ENCODE data around the gene PIP5K1C. TPM values are rescaled to one million over a fixed set of nuclear protein-coding genes. Genes with fewer than 3 reads are reported as not detected.
"Not testable (repeated sequence)": the region's sequence is repeated elsewhere in the genome, so short reads cannot be mapped to it uniquely, and the experiment has no call there.

Gene PIP5K1C
- total RNA-seq, 1 donor: 8.4 TPM

DNA sequence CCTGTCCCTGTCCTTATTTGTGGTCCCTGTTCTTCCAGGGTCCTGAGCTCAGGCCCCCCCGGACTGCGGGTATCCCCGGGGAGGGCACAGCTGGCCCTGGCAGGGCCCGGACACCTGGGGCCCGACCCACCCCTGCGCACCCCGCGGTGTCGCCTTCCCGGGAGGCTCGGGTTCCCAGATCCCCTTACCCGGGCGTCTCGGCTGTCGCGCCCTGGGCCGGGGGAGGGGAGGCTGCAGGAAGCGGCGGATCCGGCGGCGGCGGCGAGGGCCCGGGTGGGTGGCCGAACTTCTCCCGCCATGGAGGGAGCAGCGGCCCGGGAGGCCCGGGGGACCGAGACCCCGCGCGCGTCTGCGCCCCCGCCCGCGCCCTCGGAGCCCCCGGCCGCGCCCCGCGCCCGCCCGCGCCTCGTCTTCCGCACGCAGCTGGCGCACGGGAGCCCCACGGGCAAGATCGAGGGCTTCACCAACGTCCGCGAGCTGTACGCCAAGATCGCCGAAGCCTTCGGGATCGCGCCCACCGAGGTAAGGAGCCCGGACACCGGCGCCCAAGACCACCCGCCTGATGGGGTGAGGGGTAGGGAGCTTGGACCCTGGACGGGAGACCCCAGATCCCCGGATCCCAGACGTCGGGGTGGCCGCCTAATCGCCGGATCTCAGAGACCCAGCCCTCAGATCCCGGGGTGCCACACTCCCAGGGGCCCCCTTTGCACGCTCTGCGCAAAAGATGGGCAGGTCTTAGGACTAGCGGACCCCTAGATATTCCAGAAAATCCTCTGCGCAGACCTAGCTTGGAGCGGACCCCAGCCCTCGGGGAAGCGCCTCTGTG is 114.8 kb downstream of the PIP5K1C start, which contains the start of gene GIPC3:
Gene GIPC3, plus strand, starts transcription at position 178 of the 826 bp plus-strand sequence. Its CDS starts 120 bp downstream, at position 298.
- Histone ChIP-seq H3K4me1 (ENCODE audit: insufficient read depth, low read length) (peaks cover 6% of the 10 kb centered on the region), H3K27me3 (ENCODE audit: insufficient read depth, low read length) (peaks cover 3% of the 10 kb centered on the region), H3K9me3 (ENCODE audit: low read depth, low read length) (no peaks in the 10 kb centered on the region), H3K4me3 (ENCODE audit: low read length) (peak within 1 kb of the TSS; percentile 24)

DNA sequence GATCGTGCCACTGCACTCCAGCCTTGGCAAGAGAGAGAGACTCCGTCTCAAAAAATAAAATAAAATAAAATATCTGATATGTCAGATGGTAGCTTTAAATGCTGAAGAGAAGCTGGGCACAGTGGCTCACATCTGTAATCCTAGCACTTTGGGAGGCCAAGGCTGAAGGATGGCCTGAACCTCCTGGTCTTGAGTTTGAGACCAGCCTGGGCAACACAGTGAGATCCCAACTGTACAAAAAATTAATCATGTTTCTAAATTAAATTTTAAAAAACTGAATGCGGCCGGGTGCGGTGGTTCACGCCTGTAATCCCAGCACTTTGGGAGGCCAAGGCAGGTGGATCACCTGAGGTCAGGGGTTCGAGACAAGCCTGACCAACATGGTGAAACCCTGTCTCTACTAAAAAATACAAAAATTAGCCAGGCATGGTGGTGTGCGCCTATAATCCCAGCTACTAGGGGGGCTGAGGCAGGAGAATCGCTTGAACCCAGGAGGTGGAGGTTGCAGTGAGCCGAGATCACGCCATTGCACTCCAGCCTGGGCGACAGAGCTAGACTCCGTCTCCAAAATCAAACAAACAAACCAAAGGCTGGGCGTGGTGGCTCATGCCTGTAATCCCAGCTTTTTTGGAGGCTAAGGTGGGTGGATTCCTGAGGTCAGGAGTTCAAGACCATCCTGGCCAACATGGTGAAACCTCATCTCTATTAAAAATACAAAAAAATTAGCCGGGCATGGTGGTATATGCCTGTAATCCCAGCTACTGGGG is 116.0 kb downstream of the PIP5K1C start:
- H3K4me3 ChIP-seq (ENCODE audit: low read length); H3K9me3 ChIP-seq (ENCODE audit: low read depth, low read length); H3K27me3 ChIP-seq (ENCODE audit: insufficient read depth, low read length); H3K4me1 ChIP-seq (ENCODE audit: insufficient read depth, low read length): not testable (repeated sequence)

DNA sequence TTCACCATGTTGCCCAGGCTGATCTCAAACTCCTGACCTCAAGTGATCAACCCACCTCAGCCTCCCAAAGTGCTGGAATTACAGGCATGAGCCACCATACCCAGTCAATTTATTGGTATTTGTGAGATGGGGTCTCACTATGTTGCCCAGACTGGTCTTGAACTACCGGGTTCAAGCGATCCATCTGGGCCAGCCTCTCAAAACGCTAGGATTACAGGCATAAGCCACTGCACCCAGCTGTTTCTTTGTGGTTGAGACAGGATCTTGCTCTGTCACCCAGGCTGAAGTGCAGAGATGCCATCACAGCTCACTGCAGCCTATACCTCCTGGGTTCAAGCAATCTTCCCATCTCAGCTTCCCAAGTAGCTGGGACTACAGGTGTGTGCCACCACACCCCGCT is 118.5 kb downstream of the PIP5K1C start:
- H3K27me3 ChIP-seq (ENCODE audit: insufficient read depth, low read length); H3K4me1 ChIP-seq (ENCODE audit: insufficient read depth, low read length); H3K4me3 ChIP-seq (ENCODE audit: low read length); H3K9me3 ChIP-seq (ENCODE audit: low read depth, low read length): not testable (repeated sequence)

Other genes starting within 250 kb of the PIP5K1C start
- gene SMIM24, start 219.9 kb downstream of the PIP5K1C start, total RNA-seq: not detected
- gene SMIM44, start 217.0 kb downstream of the PIP5K1C start, total RNA-seq: not detected
- 1.4 TPM for gene DOHH, start 199.8 kb downstream of the PIP5K1C start, total RNA-seq
- gene FZR1, start 194.2 kb downstream of the PIP5K1C start, total RNA-seq: 50.7 TPM
- 0.84 TPM for gene TEKTIP1, start 161.3 kb downstream of the PIP5K1C start, total RNA-seq
- 37.8 TPM for gene MFSD12, start 142.9 kb downstream of the PIP5K1C start, total RNA-seq
- gene HMG20B, start 127.5 kb downstream of the PIP5K1C start, total RNA-seq: 34.7 TPM
- 0.21 TPM for gene GIPC3, start 115.0 kb downstream of the PIP5K1C start, total RNA-seq
- gene TBXA2R, start 93.6 kb downstream of the PIP5K1C start, total RNA-seq: 1.8 TPM
- gene CACTIN, start 73.7 kb downstream of the PIP5K1C start, total RNA-seq: 12.2 TPM
- gene TJP3, start 7.9 kb upstream of the PIP5K1C start, total RNA-seq: 5.7 TPM
- gene APBA3, start 61.2 kb upstream of the PIP5K1C start, total RNA-seq: 47.6 TPM
- 40.4 TPM for gene MRPL54, start 62.2 kb upstream of the PIP5K1C start, total RNA-seq
- gene RAX2, start 71.8 kb upstream of the PIP5K1C start, total RNA-seq: not detected
- 31.6 TPM for gene MATK, start 85.9 kb upstream of the PIP5K1C start, total RNA-seq
- 0.21 TPM for gene ZFR2, start 168.6 kb upstream of the PIP5K1C start, total RNA-seq
- gene ATCAY, start 180.2 kb upstream of the PIP5K1C start, total RNA-seq: not detected
- gene NMRK2, start 232.6 kb upstream of the PIP5K1C start, total RNA-seq: not detected

All from mononuclear cell (primary cell).